HG02798 (cell line): ENCODE data around the gene CACHD1.
"Not testable (repeated sequence)": the region's sequence is repeated elsewhere in the genome, so short reads cannot be mapped to it uniquely, and the experiment has no call there.

Experiments used
- ATAC-seq: cut with Tn5 transposase; IDR thresholded peaks from one replicate; pipeline ENCODE4 v1.9.1; 2021; ENCODE audit warnings: mild to moderate bottlenecking; ENCODE audit not compliant: unreplicated experiment, poor library complexity

The CACHD1 gene

DNA sequence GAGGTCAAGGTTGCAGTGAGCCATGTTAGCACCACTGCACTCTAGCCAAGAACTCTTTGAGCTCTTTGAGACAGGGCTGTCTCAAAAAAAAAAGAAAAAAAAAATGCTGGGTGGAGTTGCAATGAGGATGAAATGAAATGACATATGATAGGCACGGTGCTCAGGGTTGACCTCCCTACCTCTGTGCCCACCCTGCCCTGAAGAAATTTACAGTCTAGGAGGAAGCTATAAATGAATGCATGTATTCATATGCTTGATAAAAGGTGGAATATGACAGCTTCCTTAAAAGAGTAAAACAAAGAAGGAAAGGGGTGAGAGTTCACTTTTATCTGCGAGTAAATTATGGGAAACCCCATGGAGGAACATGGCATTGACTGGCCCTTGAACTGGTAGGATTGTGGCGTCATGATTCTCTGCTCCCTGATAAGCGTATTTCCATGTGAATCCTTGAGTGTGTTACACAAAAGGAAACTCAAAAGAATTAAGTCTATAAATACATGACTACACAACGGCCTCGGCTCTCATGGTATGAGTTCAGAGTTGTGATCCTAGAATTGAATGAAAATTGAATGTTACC, 215.9 kb downstream of the CACHD1 start:
- ATAC-seq: no peak

DNA sequence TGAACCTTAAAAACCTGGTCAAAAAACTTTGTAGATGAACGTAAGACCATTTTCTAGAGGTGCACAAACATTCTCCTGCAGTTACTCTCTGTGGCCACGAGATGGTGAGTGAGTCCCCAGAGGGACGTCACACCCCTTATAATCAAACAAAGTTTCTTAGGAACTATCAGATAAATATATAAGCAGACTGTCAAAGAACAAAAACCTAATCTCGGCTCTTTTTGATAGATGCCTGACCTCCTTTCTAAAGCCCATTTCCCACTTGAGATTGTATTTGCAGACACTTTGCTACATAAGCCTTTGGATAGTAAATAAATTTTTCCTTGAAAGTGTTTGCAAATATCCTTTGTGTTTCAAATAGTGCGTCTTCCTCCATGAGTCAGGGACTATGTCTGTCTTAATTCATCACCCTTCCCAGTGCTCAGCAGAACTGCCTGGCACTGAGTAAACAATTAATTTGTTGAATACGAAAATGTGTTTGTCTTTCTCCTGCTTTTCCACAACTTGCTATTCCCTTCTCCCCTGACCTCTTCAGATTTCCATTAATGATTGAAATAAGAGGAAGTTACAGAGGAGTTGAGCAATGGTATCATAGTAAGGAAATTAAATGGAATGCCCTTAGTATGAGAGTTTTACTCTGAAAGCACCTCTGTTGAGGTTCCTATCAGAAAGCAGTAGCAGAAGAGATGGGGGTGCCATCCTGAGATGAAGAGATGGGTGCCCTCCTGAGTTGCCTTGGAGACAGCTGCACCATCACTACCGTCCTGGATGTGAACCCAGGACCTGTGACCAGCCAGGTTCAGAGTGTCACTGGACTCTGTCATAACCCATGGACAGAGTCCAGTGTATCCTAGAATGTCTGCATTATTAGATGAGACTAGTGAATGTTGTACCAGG, 217.1 kb downstream of the CACHD1 start:
- ATAC-seq: peak; percentile 79

DNA sequence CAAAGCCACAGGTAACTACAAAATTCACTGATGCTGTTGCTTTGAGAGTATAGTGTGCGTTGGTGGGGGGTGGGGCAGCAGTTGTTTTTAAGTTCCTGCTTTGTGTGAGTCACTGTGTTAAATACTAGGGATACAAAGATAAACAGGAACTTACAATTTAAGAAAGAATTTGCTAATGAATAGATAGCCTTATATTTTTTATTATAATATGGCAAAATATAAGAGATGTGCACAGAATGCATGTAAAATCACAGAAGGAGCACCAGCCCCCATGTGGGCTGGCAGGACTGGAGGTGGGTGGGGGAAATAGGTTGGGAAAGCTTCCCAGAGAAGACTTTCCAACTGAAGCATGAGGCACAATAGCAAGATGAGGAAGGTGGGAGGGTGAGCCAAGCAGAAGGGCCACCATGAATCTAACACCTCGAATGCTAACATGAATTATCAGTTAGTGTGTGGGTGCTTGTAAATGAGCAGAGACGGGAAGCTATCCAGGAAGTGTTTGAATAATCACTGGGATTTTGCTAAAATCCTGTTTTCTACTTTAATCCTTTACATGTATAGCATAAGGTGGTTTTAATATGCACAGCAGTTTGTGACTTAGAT, 217.9 kb downstream of the CACHD1 start:
- ATAC-seq: no peak

GRCh38 chr1:64691626-64692025, 221.7 kb downstream of the CACHD1 start:
- no peak for ATAC-seq

DNA sequence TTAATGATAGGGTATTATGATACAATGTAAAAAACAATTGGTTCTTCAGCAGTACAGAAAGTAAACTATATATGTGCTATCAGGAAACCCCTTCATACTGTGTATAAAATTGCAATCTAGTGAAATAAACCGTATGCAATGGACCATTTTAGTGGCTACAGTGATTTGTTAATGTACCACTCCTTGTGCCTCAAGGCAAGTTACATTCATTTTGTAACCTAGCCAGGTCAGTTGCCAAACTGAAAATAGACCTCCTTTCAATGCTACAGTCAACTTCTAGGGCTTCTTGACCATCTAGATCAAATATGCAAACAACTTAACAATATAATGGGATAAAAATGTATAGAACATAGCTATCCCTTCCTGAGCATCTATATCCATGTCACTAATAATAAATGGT, 223.0 kb downstream of the CACHD1 start:
- ATAC-seq: no peak

DNA sequence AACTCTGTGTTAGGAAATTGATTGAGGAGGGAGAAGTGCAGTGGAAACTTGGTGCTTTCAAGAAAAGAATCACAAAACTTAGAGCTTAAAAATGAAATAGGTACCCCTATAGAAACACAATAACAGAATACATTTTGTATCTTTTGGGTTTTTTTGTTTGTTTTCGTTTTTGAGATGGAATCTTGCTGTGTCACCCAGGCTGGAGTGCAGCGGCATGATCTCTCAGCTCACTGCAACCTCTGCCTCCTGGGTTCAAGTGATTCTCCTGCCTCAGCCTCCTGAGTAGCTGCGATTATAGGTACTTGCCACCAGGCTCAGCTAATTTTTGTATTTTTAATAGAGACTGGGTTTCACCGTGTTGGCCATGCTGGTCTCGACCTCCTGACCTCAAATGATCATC, 223.5 kb downstream of the CACHD1 start:
- no peak for ATAC-seq

DNA sequence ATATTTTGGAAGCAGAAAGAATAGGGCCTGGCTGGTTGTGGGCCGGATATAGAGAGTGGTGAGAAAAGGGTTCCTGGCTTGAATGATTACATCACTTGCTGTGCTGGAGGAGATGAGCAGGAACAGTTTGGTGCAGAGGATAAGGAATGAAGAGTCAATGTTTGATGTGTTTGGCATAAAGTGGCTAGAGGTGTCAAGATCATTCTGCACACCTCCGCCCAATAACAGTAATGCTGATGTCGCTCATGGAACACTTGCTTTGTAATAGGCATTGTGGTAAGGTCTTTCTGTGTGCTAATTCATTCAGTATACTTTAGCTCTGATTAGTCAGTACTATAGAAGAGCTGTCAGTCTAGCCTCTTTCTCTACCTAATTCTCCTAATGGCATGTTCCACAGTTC, 226.9 kb downstream of the CACHD1 start:
- no peak for ATAC-seq

GRCh38 chr1:64699327-64699726, 229.4 kb downstream of the CACHD1 start:
- ATAC-seq: no peak

DNA sequence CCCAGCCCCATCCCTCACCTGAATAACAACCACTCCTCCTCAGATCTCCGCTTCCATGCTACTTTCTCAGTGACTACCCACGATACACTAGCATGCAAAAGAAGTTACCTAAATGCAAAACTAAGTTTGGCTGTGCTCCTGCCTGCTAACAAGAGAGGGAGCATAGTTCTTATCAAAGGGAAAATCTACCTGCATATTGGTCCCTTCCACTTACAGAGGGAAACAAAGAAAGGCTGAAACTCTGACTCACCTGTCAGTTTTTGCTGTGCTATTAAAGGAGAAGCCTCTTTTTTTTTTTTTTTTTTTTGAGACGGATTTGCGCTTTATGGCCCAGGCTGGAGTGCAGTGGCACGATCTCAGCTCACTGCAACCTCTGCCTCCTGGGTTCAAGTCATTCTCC, 231.1 kb downstream of the CACHD1 start:
- ATAC-seq: no peak

DNA sequence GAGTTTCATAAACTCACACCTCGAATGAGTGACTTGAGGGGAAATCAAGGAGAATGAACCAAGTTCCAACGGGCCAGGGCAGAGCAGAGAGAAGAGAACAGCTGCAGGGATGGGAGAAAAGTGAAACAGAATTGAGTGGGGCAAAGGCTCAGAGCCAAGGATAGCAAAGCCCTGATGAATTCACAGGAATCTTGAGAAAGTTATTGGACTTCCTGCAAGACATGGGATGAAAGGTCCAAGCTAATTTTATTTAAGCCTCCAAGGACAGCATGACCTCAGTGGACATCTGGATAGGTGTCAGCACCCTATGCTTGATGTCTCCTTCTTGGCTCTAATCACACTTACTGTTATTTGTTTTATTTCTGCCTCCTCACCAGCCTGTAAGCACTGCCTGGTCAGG, 232.0 kb downstream of the CACHD1 start:
- no peak for ATAC-seq

DNA sequence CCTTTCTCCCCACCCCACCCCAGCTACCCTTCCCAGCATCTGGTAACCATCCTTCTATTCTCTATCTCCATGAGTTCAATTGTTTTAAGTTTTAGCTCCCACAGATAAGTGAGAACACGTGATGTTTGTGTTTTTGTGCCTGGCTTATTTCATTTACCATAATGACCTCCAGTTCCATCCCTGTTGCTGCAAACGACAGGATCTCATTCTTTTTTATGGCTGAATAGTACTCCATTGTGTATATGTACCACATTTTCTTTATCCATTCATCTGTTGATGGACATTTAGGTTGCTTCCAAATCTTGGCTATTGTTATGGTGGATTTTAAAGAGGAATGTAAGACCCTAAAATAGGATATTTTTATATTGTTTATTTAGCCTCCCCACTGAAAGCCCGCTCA, 232.7 kb downstream of the CACHD1 start:
- ATAC-seq: not testable (repeated sequence)

GRCh38 chr1:64703600-64703999, 233.7 kb downstream of the CACHD1 start:
- no peak for ATAC-seq

DNA sequence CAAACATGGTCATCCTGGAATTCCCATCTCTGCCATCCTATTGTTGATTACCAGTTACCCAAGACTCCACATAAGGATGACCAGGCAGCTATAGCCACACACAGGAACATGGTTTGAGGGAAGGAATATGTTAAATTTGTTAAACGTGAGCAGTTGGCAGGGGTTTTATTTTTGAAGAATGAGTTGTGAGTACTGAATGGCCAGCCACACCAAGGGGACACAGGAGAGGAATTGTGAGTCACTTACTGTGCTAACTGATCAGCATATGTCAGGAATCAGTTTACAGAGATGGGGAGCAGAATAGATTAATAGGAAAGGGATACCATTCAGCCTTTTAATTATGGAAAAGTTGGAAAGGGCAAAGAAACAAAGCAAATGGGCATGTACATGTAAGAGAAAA, 235.7 kb downstream of the CACHD1 start:
- ATAC-seq: no peak

DNA sequence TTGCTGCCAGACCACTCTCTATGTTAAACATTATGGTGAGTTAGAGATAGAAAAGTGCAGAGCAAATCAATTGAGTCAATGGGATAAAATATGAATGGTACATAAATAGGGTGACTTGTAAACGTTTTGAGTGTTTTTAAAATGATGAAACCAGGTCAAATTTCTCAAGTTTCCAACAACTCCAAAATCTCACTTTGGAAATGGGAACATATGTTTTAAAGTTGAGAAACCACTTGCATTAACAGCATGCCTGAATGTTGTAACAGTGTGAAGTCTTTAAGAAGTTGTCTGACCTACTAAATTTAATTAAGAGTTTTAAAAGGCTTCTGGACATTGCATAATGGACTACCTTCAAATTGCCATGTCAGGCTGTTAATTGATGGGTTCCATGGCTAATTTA, 241.3 kb downstream of the CACHD1 start:
- ATAC-seq: no peak

DNA sequence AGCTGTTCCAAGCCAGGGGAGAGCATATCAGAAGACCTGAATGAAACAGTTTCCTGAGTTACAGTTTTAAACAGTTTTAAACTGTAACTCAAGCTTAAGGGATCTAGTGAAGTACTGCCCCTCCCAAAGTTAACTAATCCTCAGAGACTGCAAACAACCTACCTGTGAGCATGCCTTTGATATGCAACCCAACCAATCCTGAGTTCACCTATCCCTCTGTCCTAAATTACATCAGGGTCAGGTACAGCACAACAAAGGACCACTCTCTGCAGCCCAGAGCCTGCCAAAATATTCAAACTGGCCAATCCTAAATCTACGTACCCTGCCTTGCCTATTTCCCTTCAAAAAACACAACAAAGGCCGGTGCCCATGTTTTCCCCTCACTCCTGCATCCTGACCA, 242.1 kb downstream of the CACHD1 start:
- ATAC-seq: no peak

GRCh38 chr1:64715186-64715585, 245.3 kb downstream of the CACHD1 start:
- ATAC-seq: no peak

DNA sequence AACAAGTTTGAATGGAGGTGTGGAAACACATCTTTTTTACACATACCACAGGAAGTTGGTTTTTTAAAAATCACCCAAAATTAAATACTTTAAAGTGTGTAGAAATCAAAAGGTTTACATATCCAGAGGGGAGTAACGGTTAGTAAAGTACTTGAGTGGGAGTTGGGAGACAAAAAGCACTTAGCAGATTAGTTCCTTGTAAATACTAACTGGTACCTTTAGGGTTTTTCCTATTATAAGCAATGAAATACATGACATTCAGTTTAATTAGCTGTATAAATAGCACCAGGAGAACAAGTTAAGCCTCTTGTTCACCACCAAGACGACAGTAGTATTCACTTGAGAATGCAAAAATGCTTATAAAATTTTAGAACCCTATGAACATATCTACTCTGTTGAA, 251.2 kb downstream of the CACHD1 start:
- no peak for ATAC-seq

- no peak for ATAC-seq
These were observed 251.7 kb downstream of the CACHD1 start for GRCh38 chr1:64721576-64722145.

GRCh38 chr1:64727861-64728260, 257.9 kb downstream of the CACHD1 start:
- ATAC-seq: no peak

- no peak for ATAC-seq
These were observed 263.8 kb downstream of the CACHD1 start for GRCh38 chr1:64733581-64734286.

DNA sequence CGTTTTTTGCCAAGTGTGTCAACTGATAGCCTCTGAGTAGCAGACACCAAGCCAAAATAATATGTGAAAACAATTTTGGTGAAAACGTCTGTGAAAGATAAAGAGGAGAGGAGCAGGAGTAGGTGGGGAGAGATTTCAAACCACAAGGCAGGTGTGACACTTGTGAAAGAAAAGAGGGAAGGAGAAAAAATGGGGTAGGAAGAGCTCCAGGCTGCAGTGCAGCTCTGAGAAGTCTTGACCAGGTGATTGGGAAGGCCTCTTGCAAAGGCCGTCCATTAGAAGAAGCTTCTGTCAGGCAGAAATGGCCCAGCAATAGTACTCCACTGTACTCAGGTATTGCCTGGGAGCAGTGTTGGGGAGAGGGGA, 264.3 kb downstream of the CACHD1 start:
- no peak for ATAC-seq
